ENCODE results near the gene SLC6A17. TPM values are rescaled to one million over a fixed set of nuclear protein-coding genes. Genes with fewer than 3 reads are reported as not detected.
A peak's percentile ranks its signal among the peaks of the same experiment; 100 is the strongest.

SLC6A17 gene
- total RNA-seq, 1 donor: under 0.01 TPM

- TF ChIP-seq, protein P1, sequence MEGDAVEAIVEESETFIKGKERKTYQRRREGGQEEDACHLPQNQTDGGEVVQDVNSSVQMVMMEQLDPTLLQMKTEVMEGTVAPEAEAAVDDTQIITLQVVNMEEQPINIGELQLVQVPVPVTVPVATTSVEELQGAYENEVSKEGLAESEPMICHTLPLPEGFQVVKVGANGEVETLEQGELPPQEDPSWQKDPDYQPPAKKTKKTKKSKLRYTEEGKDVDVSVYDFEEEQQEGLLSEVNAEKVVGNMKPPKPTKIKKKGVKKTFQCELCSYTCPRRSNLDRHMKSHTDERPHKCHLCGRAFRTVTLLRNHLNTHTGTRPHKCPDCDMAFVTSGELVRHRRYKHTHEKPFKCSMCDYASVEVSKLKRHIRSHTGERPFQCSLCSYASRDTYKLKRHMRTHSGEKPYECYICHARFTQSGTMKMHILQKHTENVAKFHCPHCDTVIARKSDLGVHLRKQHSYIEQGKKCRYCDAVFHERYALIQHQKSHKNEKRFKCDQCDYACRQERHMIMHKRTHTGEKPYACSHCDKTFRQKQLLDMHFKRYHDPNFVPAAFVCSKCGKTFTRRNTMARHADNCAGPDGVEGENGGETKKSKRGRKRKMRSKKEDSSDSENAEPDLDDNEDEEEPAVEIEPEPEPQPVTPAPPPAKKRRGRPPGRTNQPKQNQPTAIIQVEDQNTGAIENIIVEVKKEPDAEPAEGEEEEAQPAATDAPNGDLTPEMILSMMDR (IDR thresholded peaks at IDR 0.05; ENCODE audit: insufficient read depth, low read depth, low read length): no peak
- H3K4me3 ChIP-seq (ENCODE audit: low read depth, low read length): no peak overlapping the region
- DNase-seq (ENCODE audit: low read depth): no peak
Measured at GRCh38 chr1:110120960-110121561, 29.2 kb upstream of the SLC6A17 start.

DNA sequence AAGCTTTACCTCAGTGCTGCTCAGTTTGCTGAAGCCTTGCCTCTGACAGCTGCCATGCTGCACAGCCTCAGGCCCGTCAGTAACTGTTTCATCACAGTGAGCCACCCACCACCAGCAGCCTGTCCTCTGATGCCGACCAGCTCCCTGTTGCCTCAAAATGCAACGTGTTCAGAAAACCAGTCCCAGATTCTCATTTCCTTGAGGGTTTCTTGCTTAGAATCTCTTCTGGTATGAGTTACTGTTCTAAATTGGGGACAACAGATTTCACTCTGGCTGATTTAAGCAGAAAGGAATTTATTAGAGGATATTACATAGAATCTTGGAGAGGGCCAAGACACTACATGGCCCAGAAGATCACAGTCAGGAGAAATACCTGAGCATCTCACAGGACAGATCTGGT is 27.1 kb upstream of the SLC6A17 start:
- H3K4me3 ChIP-seq (ENCODE audit: low read depth, low read length): no peak overlapping the region
- DNase-seq (ENCODE audit: low read depth): no peak
- TF ChIP-seq, protein P1 (IDR thresholded peaks at IDR 0.05; ENCODE audit: insufficient read depth, low read depth, low read length): no peak

GRCh38 chr1:110125810-110126209 is 24.5 kb upstream of the SLC6A17 start:
- TF ChIP-seq, protein P1 (IDR thresholded peaks at IDR 0.05; ENCODE audit: insufficient read depth, low read depth, low read length): no peak
- DNase-seq (ENCODE audit: low read depth): no peak
- no peak overlapping the region for H3K4me3 ChIP-seq (ENCODE audit: low read depth, low read length)

DNA sequence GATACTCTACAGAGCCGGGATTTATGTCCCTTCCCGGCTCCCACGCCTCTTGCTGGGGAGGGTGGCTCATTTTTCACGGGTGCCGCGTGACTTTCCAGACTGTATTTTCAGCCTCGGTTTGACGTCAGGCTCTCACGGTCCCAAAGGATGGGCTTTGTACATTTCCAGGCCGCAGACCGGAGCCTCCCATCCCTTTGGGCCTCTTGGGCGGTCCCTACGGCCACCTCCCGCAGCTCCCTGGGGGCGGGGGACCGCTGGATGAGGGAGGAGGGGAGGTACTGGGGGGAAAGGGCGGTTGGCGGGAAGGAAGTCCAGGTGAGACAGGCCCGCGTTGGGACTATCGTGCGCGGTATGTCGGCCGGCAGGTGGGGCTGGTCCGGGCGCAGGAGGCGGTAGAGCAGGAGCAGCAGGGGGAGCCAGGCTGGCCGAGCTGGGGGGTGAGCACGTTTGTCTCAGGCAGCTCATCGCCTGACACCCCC is 20.1 kb upstream of the SLC6A17 start:
- H3K4me3 ChIP-seq (ENCODE audit: low read depth, low read length): no peak overlapping the region
- TF ChIP-seq, protein P1 (IDR thresholded peaks at IDR 0.05; ENCODE audit: insufficient read depth, low read depth, low read length): peak; percentile 3
- DNase-seq (ENCODE audit: low read depth): peak; percentile 40

- DNase-seq (ENCODE audit: low read depth): no peak
- TF ChIP-seq, protein P1 (IDR thresholded peaks at IDR 0.05; ENCODE audit: insufficient read depth, low read depth, low read length): no peak
- no peak overlapping the region for H3K4me3 ChIP-seq (ENCODE audit: low read depth, low read length)
Measured at GRCh38 chr1:110130989-110131388, 19.3 kb upstream of the SLC6A17 start.

DNA sequence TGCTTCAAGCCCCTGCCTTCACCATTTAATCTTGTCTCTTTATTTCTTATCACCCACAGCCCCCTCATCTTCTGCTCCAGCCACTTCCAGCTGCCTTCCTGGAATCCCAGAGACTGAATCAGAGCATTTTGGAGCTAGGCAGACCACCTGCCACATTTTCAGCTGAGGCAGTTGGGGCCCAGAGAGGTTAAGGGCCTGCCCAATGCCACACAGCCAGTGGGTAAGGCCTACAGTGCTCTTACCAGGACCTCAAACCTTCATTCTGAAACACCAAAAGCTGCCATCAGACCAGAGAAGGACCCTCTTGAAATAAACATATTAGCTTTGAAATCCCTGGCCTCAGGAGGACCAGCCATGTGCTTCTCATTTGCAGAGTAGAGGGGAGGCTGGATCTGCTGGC is 17.6 kb upstream of the SLC6A17 start:
- TF ChIP-seq, protein P1 (IDR thresholded peaks at IDR 0.05; ENCODE audit: insufficient read depth, low read depth, low read length): no peak
- no peak overlapping the region for H3K4me3 ChIP-seq (ENCODE audit: low read depth, low read length)

GRCh38 chr1:110133436-110133835 is 16.9 kb upstream of the SLC6A17 start:
- H3K4me3 ChIP-seq (ENCODE audit: low read depth, low read length): no peak overlapping the region
- TF ChIP-seq, protein P1 (IDR thresholded peaks at IDR 0.05; ENCODE audit: insufficient read depth, low read depth, low read length): no peak
- DNase-seq (ENCODE audit: low read depth): no peak

More for the DNA sequence above, 17.6 kb upstream of the SLC6A17 start:
- no peak for DNase-seq (ENCODE audit: low read depth)

All from fibroblast of villous mesenchyme (primary cell).